ENCODE results near the gene KCMF1.
"Not testable (repeated sequence)": the region's sequence is repeated elsewhere in the genome, so short reads cannot be mapped to it uniquely, and the experiment has no call there.

The KCMF1 gene

DNA sequence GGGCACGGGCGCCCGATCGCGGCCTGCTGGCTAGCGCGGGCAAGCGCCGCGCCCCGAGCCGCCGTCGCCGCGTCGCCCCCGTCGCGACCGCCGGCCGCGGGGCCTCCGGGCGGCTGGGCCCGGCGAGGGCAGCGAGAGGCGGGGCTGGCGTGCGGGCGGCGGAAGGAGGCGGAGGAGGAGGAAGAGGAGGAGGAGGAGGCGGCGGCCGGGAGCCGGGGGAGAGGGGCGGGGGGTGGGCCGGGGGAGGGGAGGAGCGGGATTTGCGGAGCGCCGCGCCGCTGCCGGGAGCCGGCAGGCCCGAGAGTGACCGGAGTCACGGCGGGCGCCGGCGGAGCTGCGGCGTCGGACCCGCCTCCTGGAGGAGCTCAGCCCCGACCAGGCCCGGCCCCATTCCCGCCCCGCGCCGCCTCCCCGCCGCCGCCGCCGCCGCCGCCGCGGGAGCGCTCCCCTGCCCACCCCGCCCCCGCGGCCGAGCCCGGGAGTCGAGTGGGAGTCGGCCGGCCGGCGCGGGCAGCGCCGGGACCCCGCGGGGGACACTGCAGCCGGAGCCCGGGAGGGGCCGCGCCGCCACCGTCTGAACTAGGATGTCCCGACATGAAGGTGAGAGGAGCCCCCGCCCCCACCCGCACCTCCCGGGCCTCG is at the start of gene KCMF1:
Gene KCMF1 (plus strand): TSS at position 294 of the 642 bp plus-strand sequence. CDS start 291 bp downstream, at position 585.
- DNase-seq (ENCODE audit: low read depth in 4 of 4, low spot score in 1 of 4), result peak; percentile 36 to 71 (median 57)

DNA sequence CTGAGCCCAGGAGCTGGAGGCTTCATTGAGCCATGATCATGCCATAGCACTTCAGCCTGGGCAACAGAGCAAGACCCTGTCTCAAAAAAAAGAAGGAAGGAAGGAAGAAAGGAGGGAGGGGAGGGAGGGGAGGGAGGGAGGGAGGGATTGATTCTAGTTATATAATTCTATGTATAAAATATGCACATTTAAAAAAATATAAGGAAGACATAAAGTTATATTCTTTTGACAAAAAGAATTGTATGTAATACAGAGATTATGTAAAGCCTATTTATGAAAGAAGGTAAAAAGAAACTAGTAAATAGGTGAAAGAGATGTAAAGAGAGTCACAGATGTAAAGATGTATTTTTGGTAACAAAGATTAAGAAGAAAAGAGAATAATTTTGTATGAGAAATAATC is 48.0 kb upstream of the KCMF1 start:
- no peak for DNase-seq (ENCODE audit: low read depth in 4 of 4, low spot score in 1 of 4)

DNA sequence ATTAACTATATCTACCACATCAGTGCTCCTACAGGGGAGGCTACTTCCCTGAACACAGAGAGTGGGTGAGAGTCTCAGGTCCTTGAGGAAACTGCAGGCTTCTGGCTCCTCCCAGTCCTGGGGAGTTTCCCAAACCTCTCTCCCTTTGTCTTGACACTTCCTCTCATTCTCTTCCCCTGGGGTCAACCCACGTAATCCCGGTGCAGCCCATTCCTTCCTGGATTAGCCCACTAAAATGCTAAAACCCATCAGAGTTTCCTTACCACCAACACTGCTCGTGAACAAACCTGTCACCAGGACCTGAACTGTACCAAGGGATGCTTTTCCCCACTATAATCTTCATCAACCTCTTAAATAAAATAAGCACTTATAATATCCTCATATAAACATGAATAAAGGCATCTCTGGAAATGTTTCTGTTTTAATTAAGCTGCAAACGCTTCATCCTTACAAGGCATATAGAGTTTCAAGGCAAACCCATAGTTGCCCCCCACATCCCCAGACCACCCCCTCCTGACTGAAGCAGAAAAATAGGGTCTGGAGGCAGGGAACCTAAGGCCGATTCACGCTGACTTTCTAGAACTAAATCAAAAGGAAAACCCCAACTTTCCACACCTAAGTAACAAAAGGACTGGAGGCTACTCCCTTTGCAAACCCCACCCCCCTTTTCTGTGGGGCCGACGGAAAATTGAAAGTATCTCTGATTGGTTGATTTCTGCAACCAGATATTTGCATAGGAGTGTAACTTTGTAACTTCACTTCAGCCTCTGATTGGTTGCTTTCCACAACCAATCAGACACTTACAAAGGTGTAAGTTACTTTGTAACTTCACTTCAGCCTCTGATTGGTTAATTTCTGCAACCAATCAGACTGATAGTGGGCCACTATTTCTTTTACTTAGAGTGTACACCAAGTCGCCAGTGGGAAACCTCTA is 46.5 kb upstream of the KCMF1 start:
- no peak for DNase-seq (ENCODE audit: low read depth in 4 of 4, low spot score in 1 of 4)

DNA sequence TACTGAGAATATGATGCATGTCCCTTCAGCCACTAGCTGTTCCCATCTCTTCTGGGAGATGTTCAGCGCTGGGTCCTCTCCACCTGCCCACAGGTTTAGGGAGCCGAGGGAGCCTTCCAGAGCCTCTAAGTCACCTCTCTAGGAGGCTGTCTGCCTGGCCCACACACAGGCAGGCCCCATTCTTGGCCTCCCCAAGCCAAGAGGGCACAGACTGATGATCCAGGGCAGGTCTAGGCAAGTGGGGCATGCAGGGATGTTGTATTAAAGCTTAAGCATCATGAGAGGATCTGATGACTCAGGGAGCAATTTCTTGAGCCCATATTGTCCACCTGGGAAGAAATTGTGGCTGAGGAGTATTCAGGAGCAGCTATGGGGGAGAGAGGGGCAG is 45.6 kb upstream of the KCMF1 start:
- DNase-seq (ENCODE audit: low read depth in 4 of 4, low spot score in 1 of 4), result no peak

DNA sequence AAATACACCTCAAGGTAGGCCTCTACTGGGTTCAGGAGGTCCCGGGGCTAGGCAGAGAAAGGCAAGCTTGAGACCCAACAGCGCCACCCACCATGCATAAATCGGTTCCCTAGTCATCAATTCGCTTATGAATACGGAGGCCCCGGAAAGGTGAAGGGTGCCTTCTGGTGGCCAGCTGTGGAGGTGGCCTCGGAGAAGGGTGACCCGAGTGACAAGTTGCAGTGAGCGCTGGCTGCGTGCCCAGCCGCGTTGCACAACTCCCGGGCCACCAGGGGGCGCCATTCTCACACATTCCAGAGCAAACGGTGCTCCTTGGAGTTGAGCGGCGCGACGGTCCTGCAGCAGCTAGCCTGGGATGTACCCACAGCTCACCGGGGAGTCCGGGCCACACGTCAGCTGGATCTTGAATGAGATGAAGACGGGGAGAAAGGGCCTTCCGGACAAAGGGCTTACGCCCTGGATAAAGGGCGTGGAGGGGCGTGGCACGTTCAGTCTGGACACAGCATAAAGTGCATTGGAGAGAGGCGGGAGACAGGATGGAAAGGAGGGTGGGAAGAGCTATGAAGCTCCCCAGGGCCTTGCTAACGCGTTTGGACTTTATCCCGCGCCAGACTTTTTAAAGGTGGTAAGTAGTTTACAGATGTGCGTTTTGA is 45.1 kb upstream of the KCMF1 start:
- peak; percentile 99 to 100 (median 99) for DNase-seq (ENCODE audit: low read depth in 4 of 4, low spot score in 1 of 4)

DNA sequence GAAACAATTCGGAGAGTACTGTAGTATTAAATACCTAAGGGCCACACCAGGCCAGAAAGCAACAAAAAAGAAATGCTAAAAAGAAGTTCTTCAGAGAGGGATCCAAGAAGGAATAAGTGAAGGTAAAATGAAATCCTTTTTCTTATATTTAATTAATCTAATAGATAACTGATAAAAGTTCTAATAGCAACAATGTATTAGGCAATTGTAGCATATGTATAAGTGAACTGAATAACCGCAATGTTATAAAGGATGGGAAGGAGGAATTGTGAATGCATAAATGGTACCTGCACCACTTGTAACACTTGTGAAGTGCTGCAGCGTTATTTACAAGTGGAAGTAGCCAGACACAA is 43.7 kb upstream of the KCMF1 start:
- DNase-seq (ENCODE audit: low read depth in 4 of 4, low spot score in 1 of 4), result no peak

DNA sequence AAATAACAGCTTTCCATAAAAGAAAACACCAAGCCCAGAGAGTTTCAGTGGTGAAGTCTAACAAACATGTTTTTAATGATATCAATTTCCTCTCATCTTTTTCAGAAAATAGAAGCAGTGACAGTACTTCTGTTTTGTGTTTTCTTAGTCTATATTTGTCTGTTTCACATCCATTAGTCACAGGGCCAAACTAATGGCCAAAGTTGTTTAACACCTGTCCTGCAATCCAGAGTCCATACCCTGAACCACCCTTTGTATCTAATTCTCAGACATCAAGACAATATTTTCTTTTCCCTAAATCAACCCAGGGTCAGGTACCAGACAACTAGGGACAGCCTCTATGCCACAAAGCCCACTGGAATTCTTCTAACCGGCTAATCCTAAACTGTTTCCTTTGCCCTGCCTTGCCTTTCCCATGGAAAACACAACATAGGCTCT is 39.6 kb upstream of the KCMF1 start:
- no peak for DNase-seq (ENCODE audit: low read depth in 4 of 4, low spot score in 1 of 4)

DNA sequence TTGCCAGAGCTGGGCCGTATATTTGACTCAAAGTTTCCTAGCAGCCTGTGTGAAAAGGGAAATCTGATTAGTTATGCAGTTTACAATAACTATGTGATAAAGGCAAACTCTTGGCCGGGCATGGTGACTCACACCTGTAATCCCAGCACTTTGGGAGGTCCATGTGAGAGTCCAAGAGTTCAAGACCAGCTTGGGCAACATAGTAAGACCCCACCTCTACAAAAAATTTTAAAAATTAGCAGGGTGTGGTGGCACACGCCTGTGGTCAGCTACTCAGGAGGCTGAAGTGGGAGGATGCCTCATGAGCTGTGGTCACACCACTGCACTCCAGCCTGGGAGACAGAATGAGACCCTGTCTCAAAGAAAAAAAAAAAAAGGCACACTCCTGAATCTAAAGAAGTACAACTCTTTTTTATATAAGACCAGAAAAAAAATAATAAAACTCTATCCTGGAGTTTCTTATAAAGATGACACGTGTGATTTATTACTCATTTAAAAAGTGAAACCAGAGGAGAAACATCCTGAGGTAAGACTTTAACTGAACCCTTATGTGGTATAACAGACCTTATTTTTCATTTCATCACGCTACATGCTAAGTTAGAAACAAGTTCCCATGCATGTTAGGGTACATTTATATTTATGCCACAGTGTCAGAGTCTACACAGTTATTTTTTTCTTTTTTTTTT is 32.6 kb upstream of the KCMF1 start:
- peak in 2 of 4 experiments; percentile 37 to 45 for DNase-seq (ENCODE audit: low read depth in 4 of 4, low spot score in 1 of 4)

DNA sequence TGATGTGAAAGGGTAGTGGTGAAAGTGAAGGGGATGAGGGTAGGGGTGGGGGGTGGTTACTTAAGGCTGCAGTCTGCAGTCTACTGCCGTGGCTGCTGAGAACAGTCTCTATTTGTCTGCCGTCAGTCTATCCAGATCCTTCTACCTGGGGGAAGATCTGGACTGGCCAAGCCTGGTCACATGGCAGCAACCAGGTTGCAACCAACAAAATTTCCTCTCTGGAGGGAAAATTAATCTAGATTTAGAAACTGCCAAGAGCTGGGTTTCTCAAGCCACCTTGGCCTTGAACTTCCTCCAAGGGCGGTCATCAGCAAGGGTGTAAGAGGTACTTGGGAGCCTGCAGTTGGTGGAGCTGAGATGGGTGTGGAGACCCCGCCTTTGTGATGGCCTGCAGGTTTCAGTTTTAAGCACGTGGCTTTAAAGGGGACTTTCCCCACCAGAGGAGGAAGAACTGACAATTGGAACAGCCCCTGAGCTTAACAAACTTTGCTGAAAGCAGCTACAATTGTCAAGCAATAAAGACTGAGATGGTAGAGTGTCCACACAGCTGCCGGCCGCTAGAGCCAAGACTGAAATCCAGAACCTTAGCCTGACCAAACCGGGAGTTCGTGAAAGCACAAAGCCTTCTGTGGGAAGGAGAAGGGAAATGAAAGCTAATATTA is 31.4 kb upstream of the KCMF1 start:
- peak in 2 of 4 experiments; percentile 43 to 64 for DNase-seq (ENCODE audit: low read depth in 4 of 4, low spot score in 1 of 4)

DNA sequence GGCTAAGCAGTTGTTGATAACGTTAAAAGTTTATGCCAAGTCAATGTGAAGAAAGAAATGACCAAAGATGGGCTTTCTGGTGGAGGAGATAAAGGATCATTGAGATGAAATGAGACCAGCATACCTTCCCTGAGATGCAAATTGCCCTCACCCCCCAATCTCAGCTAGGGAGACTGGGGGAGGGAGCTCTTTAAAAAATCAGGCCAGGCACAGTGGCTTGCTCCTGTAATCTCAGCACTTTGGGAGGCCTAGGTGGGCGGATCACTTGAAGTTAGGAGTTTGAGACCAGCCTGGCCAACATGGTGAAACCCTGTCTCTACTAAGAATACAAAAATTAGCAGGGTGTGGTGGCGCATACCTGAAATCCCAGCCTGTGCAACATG is 30.9 kb upstream of the KCMF1 start:
- DNase-seq (ENCODE audit: low read depth in 4 of 4, low spot score in 1 of 4), result no peak

DNA sequence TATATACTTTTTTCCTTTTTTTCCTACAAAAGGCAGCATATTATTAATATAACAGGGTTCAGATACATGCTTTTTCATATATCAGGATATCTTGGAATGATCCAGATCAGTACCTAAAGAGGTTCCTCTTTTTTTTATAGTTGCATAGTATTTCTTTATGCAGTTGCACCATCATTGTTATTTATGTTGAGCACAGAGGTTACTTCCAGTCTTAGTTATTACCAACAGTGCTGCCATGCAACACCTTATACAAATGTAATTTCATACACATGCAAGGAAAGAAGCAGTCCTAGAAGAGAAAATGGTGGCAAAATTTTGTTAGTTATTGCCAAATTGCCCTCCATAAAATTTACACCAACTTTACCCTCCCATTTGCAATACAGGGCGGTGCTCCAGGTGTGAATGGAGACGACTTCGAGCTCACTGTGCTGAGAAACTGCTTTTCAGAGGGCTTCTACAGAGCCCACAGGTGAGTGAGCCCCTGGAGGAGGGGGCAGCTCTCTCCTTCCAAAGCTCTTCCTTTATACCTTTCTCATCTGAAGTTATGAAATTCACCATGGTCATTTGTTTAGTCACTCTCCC is 30.0 kb upstream of the KCMF1 start:
- no peak for DNase-seq (ENCODE audit: low read depth in 4 of 4, low spot score in 1 of 4)

DNA sequence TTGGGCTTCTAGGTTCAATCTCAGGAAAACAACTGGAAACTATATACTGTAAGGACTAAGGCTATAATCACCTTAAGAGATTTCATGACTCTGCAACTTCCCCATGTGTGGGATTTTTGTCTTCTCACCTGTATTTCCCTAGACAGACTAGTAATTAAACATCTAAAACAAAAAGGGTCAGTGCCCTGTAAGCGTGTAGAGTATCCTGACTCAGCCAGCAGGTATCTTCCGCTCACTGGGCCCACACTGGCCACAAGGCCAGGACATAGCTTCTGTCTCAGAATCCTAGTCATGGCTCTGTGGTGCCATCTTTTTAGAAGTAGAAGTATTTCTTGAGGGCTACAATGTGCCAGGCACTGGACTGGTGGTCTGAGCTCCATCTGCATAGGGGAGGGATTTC is 28.8 kb upstream of the KCMF1 start:
- DNase-seq (ENCODE audit: low read depth in 4 of 4, low spot score in 1 of 4), result no peak

DNA sequence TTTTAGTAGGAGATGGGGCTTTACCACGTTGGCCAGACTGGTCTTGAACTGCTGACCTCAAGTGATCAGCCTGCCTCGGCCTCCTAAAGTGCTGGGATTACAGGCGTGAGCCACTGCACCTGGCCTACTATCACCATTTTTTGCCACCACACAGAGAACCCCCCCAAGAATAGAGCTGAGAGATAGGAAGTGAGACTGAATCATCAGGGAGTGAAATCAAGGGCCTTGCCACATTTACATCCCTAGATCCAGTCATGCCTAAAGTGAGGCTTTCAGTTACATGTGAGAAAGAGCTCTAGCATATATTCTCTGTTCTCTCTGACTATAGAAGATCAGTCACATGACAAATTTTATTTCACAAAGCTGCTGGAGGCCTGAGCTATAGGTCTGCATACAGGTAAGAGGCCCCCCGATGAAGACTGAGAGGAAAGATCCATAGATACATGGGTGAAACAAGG is 28.0 kb upstream of the KCMF1 start:
- no peak for DNase-seq (ENCODE audit: low read depth in 4 of 4, low spot score in 1 of 4)

DNA sequence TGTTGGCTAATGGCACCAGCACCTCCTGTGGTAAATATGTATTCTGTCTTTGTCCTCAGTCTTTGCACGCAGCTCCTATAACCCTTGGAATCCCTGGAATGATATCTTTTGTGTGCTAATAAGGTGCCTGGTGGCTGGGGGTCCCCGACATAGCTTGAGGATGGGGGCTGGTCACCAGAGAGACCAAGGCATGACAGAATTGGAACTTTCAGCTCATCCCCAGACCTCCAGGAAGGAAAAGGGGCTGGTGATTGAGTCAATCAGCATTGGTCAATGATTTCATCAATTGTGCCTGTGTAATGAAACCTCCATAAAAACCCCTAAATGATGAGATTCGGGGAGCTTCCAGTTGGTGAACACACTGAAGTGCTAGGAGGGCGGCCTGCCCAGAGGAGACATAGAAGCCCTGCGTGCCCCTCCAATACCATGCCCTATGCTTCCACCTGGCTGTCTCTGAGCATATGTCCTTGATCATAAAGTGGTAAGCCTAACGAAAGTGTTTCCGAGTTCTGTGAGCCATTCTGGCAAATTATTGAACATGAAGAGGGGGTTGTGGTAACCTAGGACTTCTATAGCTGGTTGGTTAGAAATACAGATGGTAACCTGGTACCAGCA is 26.6 kb upstream of the KCMF1 start:
- DNase-seq (ENCODE audit: low read depth in 4 of 4, low spot score in 1 of 4), result no peak

DNA sequence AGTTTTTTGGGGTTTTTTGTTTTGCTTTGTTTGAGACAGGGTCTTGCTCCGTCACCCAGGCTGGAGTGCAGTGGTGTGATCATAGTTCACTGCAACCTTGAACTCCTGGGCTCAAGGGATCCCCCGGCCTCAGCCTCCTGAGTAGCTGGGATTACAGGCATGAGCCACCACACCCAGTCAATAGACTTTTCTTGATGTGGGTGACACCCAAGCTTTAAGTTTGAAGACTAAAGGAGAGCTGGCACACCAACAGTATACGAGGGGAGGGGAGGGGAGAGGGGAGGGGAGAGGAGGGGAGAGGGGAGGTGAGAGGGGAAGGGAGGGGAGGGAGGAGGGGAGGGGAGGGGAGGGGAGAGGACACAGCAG is 25.1 kb upstream of the KCMF1 start:
- DNase-seq (ENCODE audit: low read depth in 4 of 4, low spot score in 1 of 4), result not testable (repeated sequence)

DNA sequence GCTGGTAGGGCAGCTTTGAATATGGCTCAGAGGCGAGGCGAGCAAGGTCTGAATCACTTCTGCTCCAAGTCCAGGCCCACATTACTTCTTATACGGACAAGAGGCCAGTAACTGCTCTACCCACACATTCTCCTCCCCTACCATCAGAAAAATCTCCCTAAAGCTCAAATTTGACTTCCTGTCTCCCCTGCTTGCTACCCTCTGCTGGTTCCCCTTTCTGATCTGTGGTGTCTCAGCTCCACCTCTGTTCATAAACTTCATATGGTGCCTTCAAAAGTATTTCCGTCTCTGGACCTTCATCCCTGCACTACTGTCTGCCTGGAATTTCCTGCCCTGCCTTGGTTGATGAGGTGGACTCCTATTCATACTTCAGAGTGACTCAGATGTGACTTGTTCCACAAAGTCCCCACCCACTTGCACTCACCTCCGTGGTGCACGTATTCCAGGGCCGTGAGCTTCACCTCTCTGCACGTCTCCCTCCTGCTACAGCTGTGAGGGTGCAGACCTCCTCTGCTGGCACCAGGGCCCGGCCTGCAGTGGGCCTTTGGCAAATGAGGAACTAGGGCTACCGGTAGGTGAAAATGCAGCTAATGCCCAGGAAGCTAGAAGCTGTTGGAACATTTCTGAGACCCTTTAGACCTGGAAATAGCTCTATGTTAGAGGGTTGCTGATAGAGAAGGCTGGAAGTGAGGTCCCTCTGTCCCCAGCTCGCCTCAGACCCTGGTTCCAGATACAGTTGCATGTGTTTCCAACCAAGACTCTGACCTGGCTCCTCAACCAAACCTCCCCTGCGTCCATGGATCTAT is 24.6 kb upstream of the KCMF1 start:
- peak in 3 of 4 experiments; percentile 46 to 68 (median 50) for DNase-seq (ENCODE audit: low read depth in 4 of 4, low spot score in 1 of 4)

DNA sequence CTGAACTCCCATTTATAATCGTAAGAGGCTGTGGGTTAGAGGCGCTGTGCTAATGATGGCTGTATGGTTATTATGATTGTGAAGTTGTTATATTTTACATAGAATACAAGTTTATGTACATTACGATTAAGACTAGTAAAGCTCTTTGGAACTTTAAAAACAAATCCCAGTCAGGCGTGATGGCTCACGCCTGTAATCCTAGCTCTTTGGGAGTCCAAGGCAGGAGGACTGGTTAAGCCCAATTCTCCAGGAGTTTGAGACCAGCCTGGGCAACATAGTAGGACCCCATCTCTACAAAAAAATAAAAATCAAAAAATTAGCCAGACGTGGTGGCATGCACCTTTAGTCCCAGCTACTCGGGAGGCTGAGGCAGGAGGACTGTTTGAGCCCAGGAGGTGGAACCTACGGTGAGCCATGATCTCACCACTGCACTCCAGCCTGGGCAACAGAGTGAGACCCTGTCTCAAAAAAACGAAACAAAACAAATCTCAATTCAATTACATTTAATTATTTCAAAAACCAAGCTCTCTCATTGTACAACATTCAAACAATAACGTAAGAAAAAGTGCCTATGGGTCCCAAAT is 23.9 kb upstream of the KCMF1 start:
- no peak for DNase-seq (ENCODE audit: low read depth in 4 of 4, low spot score in 1 of 4)

DNA sequence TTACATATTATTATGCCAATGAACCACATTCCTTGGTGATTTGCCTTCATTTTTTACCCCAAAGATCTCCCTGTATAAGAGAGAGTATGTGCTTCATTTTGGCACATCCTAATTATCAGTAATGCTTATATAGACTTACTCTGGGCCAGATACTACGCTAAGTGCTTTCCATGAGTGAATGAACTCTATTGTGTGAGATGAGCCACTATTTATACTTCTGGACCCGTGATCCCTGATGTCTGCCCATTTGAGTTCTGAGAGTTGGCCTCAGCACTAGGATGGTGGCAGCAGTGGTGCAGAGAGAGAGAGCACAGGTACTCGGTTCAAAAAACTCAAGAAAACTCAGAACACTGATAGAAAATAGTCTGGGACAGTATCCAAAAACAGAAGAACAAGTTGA is 17.4 kb upstream of the KCMF1 start:
- no peak for DNase-seq (ENCODE audit: low read depth in 4 of 4, low spot score in 1 of 4)

DNA sequence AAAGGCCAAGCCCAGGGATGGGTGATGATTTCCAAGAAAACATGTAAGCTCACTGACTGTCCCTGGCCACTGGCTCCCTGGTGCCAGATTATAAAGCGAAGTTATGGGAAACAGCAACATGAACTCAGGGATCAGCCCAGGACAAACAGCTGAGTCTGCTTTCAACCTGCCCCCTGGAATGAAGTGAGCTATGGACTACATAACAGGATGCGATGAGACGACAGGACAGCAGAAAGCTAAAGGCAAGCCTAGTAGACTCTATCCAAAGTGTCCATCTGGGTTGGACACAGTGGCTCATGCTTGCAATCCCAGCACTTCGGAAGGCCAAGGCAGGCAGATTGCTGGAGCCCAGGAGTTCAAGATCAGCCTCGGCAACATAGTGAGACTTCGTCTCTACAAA is 16.6 kb upstream of the KCMF1 start:
- DNase-seq (ENCODE audit: low read depth in 4 of 4, low spot score in 1 of 4), result no peak

Measured in stimulated activated CD4-positive, alpha-beta T cell treated with anti-CD3 and anti-CD28 coated beads, Interleukin-1b, Interleukin-23, amount 100 ng/mL, for 24 hours (primary cell).